Glomerular visceral epithelial cell (primary cell): Measurements from ENCODE around the gene MARK3.

Experiments
- DNase-seq: peaks from one replicate; pipeline ENCODE4 v3.0.0-alpha.2; 2016; ENCODE audit errors: extremely low spot score

Gene MARK3

GRCh38 chr14:103536693-103537092 is 151.5 kb downstream of the MARK3 start:
- DNase-seq: no peak

- DNase-seq: no peak
Measured at GRCh38 chr14:103537175-103537990, 152.2 kb downstream of the MARK3 start.

GRCh38 chr14:103538291-103539055 is 153.3 kb downstream of the MARK3 start:
- no peak for DNase-seq

- DNase-seq: no peak
Measured at GRCh38 chr14:103539056-103539825, 154.0 kb downstream of the MARK3 start.

- no peak for DNase-seq
Measured at GRCh38 chr14:103540821-103541708, 155.8 kb downstream of the MARK3 start.

- no peak for DNase-seq
Measured at GRCh38 chr14:103541709-103542604, 156.7 kb downstream of the MARK3 start.

- no peak for DNase-seq
Measured at GRCh38 chr14:103542605-103543088, 157.4 kb downstream of the MARK3 start.

GRCh38 chr14:103543140-103543539 is 157.9 kb downstream of the MARK3 start:
- DNase-seq: no peak

- no peak for DNase-seq
Measured at GRCh38 chr14:103543721-103544387, 158.6 kb downstream of the MARK3 start.

- no peak for DNase-seq
Measured at GRCh38 chr14:103544388-103545218, 159.4 kb downstream of the MARK3 start.

GRCh38 chr14:103545219-103545914 is 160.2 kb downstream of the MARK3 start:
- no peak for DNase-seq

GRCh38 chr14:103545915-103546651 is 160.9 kb downstream of the MARK3 start:
- DNase-seq: no peak

GRCh38 chr14:103546652-103547454 is 161.6 kb downstream of the MARK3 start:
- peak; percentile 73 for DNase-seq

- no peak for DNase-seq
Measured at GRCh38 chr14:103547455-103547940, 162.3 kb downstream of the MARK3 start.

GRCh38 chr14:103547941-103548462 is 162.8 kb downstream of the MARK3 start:
- DNase-seq: no peak
